DMS153 (cell line): Measurements from ENCODE around the gene CFAP52.
"Not testable (repeated sequence)": the region's sequence is repeated elsewhere in the genome, so short reads cannot be mapped to it uniquely, and the experiment has no call there.

ENCODE experiments used
- DNase-seq: peaks from one replicate; lab custom pipeline; 2025; lab: John Stamatoyannopoulos, UW

Gene CFAP52

DNA sequence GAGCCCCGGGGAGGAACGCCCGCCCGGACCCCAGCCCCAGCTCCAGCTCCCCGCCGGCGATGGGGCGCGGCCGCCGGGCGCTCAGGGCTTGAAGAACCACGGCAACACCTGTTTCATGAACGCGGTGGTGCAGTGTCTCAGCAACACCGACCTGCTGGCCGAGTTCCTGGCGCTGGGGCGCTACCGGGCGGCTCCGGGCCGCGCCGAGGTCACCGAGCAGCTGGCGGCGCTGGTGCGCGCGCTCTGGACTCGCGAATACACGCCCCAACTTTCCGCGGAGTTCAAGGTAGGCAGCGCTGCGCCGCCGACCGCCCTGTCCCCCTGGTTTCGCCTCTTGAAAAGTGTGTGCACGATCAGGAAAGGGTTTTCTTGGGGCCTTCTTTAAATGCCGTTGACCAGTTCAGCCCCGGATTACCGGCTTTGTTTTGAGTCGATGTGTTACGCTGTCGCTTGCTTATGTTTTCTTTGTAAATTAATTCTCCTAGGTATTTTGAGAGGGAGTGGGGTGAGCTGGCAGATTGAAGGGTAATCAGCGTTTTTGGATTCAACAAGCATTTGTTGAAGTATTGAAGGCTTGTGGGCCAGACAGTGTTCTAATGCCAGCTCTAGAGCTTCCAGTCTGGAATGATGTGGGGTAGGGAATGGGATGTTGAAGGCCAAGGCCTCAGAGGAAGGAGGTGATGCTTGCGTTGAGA, 69.6 kb downstream of the CFAP52 start:
- peak; percentile 0 for DNase-seq

DNA sequence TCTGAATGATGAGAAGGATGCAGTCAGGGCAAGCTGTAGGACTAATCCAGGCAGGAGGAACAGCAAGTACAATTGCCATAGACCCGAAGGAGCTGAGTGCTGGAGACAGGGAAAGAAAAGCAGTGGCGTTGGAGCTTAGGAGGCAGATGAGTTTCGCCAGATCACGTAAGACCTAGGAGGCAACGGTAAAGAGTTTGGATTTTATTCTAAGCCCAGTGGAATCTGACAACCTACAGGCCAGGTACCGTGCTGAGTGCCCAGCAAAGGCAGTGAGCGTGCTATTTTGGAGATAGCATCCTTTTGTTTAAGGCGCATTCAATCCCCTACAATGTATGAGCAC, 70.1 kb downstream of the CFAP52 start:
- DNase-seq, result no peak

DNA sequence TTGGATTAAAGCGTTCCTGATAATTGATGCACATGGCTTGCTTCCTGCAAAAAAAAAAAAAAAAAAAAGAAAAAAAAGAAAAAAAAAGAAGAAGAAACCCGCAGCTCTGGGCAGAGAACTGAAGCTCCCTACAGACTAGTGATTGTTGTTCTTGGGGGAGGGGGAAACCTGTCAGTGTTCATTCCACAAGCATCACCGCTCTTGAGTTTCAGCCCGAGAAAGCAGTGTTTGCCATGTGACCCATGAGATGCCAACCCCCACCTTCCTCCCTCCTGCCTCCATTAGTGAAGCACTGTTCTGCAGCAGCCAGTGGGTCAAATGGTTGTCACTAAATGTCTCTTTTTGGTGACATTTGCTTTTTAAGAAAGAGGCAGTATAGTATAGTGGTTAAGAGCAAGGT, 70.6 kb downstream of the CFAP52 start:
- no peak for DNase-seq

DNA sequence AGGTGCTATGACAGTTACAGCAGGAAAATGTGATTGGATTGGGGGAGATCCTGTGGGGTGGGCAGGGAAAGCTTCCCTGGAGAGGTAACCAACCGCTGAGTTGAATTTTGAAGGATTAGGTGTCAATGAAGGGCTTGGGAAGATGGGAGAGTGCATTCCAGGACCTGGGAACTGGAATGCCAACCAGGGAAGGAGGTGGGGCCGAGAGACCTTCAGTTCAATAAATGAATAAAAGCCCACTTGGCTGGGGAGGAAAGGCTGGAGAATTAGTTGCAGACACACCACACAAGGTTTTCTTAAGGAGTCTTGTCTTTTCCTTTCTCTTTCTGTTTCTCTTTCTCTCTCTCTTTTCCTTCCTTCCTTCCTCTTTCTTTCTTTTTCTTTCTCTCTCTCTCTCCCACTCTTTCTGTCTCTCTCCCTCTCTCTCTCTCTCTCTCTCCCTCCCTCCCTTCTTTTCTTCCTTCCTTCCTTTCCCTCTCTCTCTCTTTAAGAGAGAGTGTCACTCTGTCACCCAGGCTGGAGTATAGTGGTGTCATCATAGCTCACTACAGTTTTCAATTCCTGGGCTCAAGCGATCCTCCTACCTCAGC, 72.2 kb downstream of the CFAP52 start:
- DNase-seq, result no peak

DNA sequence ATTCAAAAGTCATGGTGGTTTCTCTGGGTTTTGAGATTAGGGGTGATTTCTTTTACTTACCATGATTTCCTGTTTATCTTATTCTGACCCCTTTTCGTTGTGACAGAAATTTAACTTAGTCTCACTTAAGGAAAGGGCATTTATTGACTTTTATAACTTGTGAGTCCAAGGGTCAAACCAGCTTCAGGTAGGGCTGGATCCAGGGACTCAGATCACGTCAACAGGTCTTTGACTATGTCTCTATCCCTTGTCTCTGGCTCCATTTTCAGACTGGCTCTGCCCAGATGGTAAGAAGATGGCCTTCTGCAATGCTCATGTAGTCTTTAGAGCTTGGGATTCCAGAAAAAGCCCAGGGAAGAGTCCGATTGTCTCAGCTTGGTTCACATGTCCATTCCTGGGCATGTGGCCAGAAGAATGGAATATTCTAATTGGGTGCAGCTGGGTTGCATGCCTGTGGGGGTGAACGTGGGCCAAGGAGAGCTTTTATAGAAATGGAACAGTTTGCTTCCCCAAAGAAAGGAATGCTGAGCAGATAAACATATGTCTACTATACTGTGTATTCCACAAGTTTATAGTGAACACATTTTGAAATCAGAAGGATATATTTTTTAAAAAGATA, 82.3 kb downstream of the CFAP52 start:
- no peak for DNase-seq

DNA sequence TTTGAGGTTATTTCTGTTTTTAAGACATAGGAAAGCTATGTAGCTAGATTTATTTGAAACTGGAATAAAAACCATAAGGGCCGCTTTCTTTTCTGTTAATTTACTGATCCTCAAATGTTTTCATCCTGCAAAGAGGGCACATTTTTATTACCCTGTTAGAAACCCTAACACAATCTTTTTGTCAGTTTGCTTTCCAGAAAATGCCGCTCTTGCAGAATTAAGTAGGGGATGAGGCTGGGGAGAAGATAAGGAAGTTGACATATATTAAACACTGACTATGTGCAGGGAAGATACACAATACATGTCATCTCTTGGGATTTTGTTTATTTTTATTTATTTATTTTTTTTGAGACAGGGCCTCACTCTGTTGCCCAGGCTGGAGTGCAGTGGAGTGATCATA, 84.6 kb downstream of the CFAP52 start:
- DNase-seq, result no peak

DNA sequence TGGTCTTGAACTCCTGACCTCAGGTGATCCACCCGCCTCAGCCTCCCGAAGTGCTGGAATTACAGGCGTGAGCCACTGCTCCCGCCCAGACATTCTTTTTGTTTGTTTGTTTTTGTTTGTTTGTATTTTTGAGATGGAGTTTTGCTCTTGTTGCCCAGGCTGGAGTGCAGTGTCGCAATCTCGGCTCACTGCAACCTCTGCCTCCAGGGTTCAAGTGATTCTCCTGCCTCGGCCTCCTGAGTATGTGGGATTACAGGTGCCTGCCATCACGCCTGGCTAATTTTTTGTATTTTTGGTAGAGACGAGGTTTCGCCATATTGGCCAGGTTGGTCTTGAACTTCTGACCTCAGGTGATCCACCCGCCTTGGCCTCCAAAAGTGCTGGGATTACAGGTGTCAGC, 87.1 kb downstream of the CFAP52 start:
- not testable (repeated sequence) for DNase-seq

DNA sequence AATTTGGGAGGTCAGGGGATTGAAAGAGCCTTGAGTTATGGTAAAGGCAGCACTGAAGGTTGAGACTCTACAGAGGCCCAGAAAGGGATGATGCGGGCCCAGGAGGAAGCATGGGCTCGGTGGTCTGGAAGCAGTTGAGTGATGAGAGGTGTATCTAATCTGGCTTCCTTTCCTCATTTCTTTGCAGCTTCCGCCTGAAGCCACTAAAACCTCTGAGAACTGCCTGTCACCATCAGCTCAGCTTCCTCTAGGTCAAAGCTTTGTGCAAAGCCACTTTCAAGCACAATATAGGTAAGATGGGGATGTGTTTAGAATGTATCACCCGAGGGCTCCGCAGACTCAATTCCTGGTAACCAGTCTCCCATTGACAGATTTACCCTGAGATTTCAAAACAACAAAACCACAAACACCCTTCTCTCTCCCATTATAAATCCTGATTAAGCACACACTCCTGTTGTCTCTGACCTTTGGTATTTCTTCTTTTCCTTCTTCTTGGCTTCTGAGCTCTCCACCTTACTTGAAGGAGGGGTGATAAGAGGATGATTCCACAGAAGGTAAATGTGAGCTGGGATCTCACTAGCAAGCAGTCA, 90.1 kb downstream of the CFAP52 start:
- no peak for DNase-seq

DNA sequence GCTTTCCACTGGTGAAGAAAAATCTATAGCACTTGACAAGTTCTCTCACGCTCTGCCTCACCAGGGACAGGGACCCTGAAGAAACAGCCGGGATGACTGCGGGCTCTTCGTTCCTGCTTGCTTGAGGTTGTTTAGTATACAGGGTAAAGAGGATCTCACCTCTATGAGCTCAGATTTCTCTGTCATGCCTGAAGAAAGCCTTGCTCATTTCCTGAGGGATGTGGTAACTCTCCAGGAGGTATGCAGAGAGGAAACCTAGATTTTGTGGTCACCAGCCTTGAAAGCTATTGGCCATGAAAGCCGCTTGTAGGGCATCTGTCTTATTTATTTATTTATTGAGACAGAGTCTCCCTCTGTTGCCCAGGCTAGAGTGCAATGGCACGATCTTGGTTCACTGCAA, 92.1 kb downstream of the CFAP52 start:
- no peak for DNase-seq

DNA sequence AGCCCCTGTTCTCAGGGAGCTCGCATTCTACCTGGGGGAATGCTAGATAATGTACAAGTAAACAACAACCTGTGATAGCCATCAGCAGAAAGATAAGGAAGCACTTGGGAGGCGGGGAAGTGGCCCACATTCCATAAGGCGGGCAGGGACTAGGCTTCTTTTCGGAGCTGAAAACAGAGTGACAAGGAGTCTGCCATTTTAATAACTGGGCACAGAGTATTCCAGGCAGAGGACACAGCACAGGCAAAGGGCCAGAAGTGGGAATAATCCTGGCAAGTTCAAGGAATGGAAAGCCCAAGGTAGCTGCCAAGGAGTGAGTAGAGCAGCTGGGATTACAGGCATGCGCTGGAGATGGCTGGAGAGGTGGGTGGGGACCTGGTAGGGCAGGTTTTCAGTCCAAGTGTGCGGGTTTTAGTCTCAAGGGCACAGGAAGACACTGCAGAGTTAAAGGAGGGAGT, 93.1 kb downstream of the CFAP52 start:
- no peak for DNase-seq

DNA sequence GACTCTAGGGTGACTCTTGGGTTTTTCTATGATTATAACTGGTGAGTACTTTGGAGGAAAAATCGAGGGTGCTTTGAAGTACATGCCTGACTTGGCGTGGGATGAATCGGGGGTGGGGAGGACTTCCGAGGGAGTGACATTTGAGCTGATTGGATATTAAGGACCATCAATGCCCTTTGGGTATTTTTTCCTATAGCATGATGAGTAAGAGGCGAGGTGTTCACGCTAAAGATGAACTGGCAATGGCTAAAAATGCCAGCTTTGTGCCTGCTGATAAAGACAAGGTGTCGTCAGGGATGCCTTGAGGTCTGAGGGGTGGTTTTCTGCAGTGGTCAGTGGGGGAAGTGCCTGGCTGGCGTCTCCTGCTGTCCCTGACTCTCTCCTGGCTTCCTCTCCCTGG, 94.2 kb downstream of the CFAP52 start:
- no peak for DNase-seq

DNA sequence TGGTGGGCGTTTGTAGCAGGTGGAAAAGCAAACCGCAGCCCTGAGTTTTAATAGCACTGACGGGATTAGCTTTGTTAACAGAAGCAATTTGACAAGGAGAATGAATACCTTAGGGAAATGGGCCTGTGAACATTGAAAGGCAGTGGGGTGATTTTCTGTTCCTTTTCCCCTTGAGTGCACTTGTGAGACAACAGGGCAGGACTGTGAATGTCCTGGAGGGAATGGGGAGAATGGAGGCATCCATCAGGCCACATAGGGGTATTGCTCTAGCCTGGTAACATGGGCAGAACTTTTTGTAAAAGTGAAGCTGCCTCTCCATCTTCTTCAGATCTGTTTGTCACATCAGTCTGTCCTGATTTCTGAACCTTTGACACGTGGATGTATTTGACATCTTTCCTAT, 95.1 kb downstream of the CFAP52 start:
- DNase-seq, result no peak

DNA sequence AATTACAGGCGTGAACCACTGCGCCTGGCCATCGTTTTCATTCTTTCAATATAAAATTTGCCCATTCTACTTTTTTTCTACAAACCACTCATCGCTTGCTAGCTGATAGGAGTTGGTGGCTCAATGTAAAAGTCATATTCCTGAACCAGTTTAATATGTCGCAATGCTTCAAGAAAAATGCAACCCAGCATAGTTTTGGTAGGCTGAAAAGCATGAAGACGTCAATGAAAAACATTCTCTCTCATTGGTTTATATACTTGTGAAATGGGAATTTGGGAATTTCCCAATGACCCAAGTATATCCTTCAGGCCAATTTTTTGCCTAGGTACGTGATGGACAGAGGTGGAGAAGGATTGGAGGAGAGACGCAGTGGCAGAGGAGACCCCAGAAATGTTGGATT, 95.8 kb downstream of the CFAP52 start:
- no peak for DNase-seq

DNA sequence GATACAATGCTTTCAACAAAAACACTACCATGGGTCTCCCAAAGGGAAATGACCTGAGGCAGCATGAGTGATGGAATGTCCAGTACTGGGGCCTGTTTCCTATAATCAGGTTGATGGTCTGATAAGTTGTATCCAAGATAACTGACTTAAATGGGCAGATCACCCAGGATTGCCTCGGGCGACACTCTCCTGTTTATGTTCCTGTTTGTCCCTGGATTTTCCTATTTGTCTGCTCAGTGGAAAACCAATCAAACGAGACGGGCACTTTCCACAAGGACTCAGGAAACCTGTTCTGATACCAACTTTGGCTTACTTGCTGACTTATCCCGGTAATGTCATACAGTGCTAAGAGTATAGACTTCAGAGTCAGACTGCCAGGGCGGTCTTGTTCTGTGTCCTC, 96.2 kb downstream of the CFAP52 start:
- DNase-seq, result no peak

DNA sequence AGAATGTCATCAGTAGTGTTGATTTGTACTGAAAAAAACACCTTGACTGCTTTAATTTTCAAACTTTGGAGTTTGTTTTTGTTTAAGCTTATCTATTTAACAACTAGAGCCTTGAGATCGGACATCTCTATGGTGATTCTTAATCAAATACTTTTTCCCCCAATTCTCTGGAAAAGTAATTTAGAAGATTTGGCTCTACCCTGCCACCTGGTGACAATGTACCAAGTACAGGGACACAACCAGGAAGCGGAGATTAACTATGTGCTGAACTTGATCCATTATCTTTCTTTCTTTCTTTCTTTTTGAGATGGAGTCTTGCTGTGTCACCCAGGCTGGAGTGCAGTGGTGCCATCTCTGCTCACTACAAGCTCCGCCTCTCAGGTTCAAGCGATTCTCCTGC, 99.6 kb downstream of the CFAP52 start:
- DNase-seq, result no peak

DNA sequence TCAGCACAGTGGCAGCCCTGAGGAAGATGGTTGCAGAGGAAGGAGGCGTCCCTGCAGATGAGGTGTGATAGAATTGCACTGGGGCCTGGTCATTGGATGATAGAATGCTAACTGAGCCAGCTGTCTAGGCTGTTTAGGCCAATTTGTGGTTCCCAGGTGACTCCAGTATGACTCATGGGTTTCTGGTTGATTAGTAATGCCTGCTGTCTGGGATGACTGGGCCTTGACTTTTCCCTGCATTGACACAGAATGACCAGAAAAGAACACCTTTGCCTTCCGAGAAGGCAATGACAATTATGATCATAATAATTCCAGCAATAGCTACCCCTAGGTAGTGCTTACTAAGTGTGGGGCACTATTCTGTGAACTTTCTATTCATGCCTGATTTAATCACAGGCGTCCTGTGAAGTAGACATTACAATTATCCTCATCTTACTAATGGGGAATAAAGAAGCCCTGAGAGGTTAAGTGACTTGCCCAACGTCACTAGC, 100.4 kb downstream of the CFAP52 start:
- DNase-seq, result no peak

DNA sequence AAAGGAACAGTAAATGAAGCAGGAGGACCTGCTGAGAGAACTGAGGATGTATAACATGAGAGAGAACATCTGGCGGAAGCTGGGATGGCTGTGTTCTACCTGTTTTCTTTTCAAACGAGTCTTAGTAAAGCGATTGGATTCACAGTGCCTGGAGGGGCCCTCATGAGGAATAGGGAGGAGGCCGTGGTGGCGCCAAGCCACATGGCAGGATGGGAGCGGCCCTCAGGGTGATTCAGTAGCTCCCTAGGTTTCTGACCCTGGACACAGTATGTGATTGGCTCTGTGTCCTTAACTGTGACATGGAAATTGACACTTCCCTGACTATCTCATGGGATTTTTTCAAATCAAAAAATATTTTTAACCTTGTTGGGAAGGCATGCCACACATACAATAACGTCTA, 101.0 kb downstream of the CFAP52 start:
- no peak for DNase-seq

DNA sequence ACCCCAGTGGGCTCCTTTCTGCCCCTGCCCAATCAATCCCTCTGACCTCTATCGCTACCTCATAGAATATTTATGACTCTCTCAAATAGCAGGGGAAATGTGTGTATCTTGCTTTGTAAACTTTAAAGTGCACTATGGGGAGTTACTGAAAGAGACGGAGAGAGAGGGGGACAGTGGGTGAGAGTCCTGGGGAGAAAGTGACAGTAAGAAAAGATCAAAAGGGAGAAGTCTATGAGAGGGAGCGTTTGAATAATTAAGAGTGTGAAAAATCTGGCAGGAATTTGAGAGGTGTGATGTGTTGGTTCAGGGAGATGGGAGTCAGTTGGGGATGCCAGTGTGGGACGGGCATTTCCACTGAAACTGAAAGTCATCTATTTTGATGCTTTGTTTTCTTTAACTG, 101.5 kb downstream of the CFAP52 start:
- DNase-seq, result no peak

DNA sequence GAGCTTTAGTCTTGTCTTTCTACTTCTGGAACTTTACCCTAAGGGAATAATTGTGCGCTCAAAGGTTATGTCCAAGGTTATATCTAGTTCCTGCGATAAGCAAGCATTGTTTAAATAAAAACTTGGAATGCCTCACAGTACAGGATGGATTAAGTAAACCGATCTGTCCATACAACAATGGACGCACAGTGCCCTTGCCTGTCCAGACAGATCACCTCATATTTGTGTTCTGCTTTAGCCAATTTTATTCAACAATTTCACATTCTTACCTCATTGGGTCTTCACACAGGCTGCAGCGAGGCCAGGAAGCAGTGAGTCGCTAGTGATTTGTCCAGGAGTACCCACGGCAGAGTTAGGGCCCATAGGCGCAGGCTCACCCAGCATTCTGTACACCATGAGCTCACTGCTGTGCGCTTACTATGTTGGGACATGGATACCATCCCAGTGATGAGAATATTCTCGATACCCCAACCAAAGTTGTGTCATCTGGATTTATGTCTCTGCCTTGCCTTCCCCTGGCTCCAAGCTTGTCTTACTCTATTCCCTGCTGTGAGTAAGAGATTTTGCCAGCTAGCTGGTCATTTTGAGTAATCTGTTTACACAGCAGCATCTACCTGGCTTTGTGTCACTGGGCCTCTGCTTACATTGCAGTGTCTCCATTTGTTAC, 108.6 kb downstream of the CFAP52 start:
- no peak for DNase-seq
